Measurements from ENCODE around the gene ABI3BP.
A peak's percentile ranks its signal among the peaks of the same experiment; 100 is the strongest.

ABI3BP gene

GRCh38 chr3:100891827-100892226 is 101.4 kb downstream of the ABI3BP start:
- H3F3A ChIP-seq (ENCODE audit: insufficient read depth, low read length) = no peaks in the 10 kb centered on the region
- no peak overlapping the region for H3K9ac ChIP-seq (ENCODE audit: low read length)
- TF ChIP-seq CTCF (IDR thresholded peaks at IDR 0.05; ENCODE audit: low read length) (no peak), EZH2phosphoT487 (IDR thresholded peaks at IDR 0.05; ENCODE audit: low read length) (no peak), EZH2 (optimal IDR thresholded peaks at IDR 0.05; ENCODE audit: low read depth, low read length) (no peak)
- H3K36me3 ChIP-seq (replicated peaks; ENCODE audit: insufficient read depth, low read length) = no peaks in the 10 kb centered on the region
- no peaks in the 10 kb centered on the region for H3K9me3 ChIP-seq (replicated peaks; ENCODE audit: insufficient read depth, low read length)
- H3K79me2 ChIP-seq (ENCODE audit: low read length) = no peaks in the 10 kb centered on the region
- no peak overlapping the region for H3K4me3 ChIP-seq (ENCODE audit: low read length)
- no peaks in the 10 kb centered on the region for H3K9me2 ChIP-seq (replicated peaks; ENCODE audit: insufficient read depth, low read length)
- no peak overlapping the region for H2AFZ ChIP-seq (ENCODE audit: low read length)
- H4K20me1 ChIP-seq (ENCODE audit: insufficient read depth, low read length) = no peaks in the 10 kb centered on the region
- no peak overlapping the region for H3K27ac ChIP-seq (ENCODE audit: low read length)
- no peak for DNase-seq
- no peak overlapping the region for H3K4me2 ChIP-seq (ENCODE audit: low read depth, low read length)
- H3K4me1 ChIP-seq (ENCODE audit: low read length) = no peaks in the 10 kb centered on the region
- H3K27me3 ChIP-seq (replicated peaks; ENCODE audit: insufficient read depth, low read length) = no peaks in the 10 kb centered on the region

GRCh38 chr3:100891033-100891432 is 102.2 kb downstream of the ABI3BP start:
- DNase-seq = no peak
- no peaks in the 10 kb centered on the region for H3K9me3 ChIP-seq (replicated peaks; ENCODE audit: insufficient read depth, low read length)

GRCh38 chr3:100888881-100889280 is 104.3 kb downstream of the ABI3BP start:
- H3K9me3 ChIP-seq (replicated peaks; ENCODE audit: insufficient read depth, low read length) = no peaks in the 10 kb centered on the region

More at GRCh38 chr3:100891033-100891432, 102.2 kb downstream of the ABI3BP start:
- H3K9ac ChIP-seq (ENCODE audit: low read length) = no peak overlapping the region
- no peaks in the 10 kb centered on the region for H3K27me3 ChIP-seq (replicated peaks; ENCODE audit: insufficient read depth, low read length)
- no peaks in the 10 kb centered on the region for H3F3A ChIP-seq (ENCODE audit: insufficient read depth, low read length)
- no peaks in the 10 kb centered on the region for H3K79me2 ChIP-seq (ENCODE audit: low read length)
- H3K4me1 ChIP-seq (ENCODE audit: low read length) = no peaks in the 10 kb centered on the region
- H3K9me2 ChIP-seq (replicated peaks; ENCODE audit: insufficient read depth, low read length) = no peaks in the 10 kb centered on the region
- H2AFZ ChIP-seq (ENCODE audit: low read length) = no peak overlapping the region
- H3K4me3 ChIP-seq (ENCODE audit: low read length) = no peak overlapping the region
- TF ChIP-seq EZH2 (optimal IDR thresholded peaks at IDR 0.05; ENCODE audit: low read depth, low read length) (no peak), CTCF (IDR thresholded peaks at IDR 0.05; ENCODE audit: low read length) (0 out of 2 replicates have a peak, but pooled peaks have one; percentile 13), EZH2phosphoT487 (IDR thresholded peaks at IDR 0.05; ENCODE audit: low read length) (no peak)
- H3K36me3 ChIP-seq (replicated peaks; ENCODE audit: insufficient read depth, low read length) = no peaks in the 10 kb centered on the region
- no peak overlapping the region for H3K27ac ChIP-seq (ENCODE audit: low read length)
- H4K20me1 ChIP-seq (ENCODE audit: insufficient read depth, low read length) = no peaks in the 10 kb centered on the region
- no peak overlapping the region for H3K4me2 ChIP-seq (ENCODE audit: low read depth, low read length)

More at GRCh38 chr3:100888881-100889280, 104.3 kb downstream of the ABI3BP start:
- Histone ChIP-seq H4K20me1 (ENCODE audit: insufficient read depth, low read length) (no peaks in the 10 kb centered on the region), H3K4me3 (ENCODE audit: low read length) (no peak overlapping the region), H3K4me1 (ENCODE audit: low read length) (no peaks in the 10 kb centered on the region), H3K27ac (ENCODE audit: low read length) (no peak overlapping the region), H3F3A (ENCODE audit: insufficient read depth, low read length) (no peaks in the 10 kb centered on the region), H3K27me3 (replicated peaks; ENCODE audit: insufficient read depth, low read length) (no peaks in the 10 kb centered on the region), H3K9ac (ENCODE audit: low read length) (no peak overlapping the region), H3K9me2 (replicated peaks; ENCODE audit: insufficient read depth, low read length) (no peaks in the 10 kb centered on the region), H3K36me3 (replicated peaks; ENCODE audit: insufficient read depth, low read length) (no peaks in the 10 kb centered on the region), H2AFZ (ENCODE audit: low read length) (no peak overlapping the region), H3K4me2 (ENCODE audit: low read depth, low read length) (no peak overlapping the region), H3K79me2 (ENCODE audit: low read length) (no peaks in the 10 kb centered on the region)
- no peak for DNase-seq
- TF ChIP-seq EZH2phosphoT487 (IDR thresholded peaks at IDR 0.05; ENCODE audit: low read length) = no peak
- no peak for TF ChIP-seq EZH2 (optimal IDR thresholded peaks at IDR 0.05; ENCODE audit: low read depth, low read length)
- TF ChIP-seq CTCF (IDR thresholded peaks at IDR 0.05; ENCODE audit: low read length) = no peak

All from MM.1S (cell line).